Hematopoietic multipotent progenitor cell treated with erythropoietin and hydrocortisone succinate and interleukin-3 and kit ligand, for 4 days (in vitro differentiated cells): Measurements from ENCODE around the gene POP4.

ENCODE experiments used
- DNase-seq: peaks from one replicate; pipeline ENCODE4 v3.0.0-alpha.2; 2015

Gene POP4

DNA sequence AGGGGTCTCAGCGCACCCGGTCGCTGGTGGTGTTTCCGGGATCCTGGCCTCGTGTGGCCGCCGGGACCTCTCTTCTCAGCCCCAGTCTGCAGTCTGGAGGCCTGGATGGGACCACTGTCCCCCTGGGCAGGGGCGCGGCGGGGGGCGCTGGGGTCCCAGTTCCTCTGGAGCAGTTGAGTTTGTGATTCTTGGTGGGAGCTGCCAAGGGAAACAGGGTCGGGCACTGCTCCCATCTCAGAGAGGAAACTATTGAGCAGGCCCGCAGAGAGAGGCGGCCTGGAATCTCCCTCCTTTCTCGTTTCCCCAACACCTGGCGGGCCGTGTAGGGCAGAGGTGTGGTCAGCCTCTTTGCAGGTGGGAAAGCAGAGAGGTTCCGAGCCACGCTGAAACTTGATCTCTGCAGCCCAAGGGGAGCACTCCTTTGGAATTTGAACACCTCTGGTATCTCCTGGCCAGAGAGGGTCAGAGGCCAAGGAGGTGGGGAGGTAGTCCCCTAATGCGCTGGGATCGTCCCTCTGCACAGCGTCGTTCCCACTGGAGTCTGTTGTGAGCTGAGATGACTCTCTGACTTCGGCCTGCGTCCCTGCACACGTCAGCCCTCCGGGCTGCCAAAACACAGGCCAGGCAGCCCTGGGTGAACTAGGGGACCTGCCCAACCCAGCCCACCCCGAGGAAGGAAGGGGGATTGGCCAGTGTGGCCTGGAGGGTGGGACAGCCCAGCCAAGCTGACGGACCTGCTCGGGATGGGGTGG is 59.9 kb downstream of the POP4 start:
- no peak for DNase-seq
